ENCODE measurements around the gene SMIM36. TPM values are rescaled to one million over a fixed set of nuclear protein-coding genes. Genes with fewer than 3 reads are reported as not detected.

The SMIM36 gene
- total RNA-seq, result not detected

DNA sequence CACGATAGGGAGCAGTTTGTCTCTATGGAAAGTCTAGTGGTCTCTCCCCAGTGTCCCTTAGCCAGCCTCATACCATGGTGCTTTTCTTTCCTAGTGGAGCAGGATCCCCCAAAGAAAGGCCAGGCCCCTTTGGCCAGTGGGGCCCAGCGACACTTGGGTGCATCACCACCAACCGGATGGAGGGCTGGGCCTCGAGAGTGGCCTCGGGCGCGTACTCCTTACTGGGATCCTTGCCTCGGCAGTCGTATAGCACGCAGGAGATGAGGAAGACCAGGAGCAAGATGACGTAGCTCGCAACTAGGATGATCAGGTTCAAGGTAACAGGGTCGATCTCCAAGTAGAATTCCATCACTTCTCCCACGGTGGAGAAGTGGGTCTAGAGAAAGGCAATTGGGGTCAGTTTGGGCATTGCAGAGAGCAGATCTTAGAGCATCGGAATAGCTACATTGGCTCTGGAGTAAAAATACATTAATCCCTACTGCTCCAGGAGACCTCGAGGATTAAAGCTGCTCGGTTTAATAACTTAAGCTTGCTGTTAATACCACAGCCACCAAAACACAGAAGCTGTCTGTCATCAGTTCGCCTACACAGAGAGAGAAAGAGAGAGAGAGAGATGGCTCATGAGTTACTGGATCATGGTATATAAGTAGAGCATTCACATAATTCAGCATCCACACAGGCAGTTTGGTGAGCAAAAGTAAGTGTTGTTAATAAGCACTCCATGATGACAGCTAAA lies at the start of gene SMIM36:
TSS of gene SMIM36 (minus strand) at position 467 of the 736 bp plus-strand sequence.
- ChIA-PET POLR2A (no interaction called here), CTCF (interaction anchor here (2.1 to 4.6 kb wide), 2 partner anchors 15 to 155 kb away, joined by 8 to 57 read pairs; no protein-coding TSS in a partner anchor)
- DNase-seq, result no peak
- Mint-ChIP-seq H3K4me3 (no peak within 1 kb of the TSS), H3K4me1 (ENCODE audit: low read depth) (no peaks in the 10 kb centered on the region), H3K27ac (no peak within 1 kb of the TSS), H3K9me3 (no peaks in the 10 kb centered on the region), H3K36me3 (ENCODE audit: low read depth) (no peaks in the 10 kb centered on the region), H3K27me3 (peaks cover 5% of the 10 kb centered on the region)
- no peak for ATAC-seq
- TF ChIP-seq, protein P1, sequence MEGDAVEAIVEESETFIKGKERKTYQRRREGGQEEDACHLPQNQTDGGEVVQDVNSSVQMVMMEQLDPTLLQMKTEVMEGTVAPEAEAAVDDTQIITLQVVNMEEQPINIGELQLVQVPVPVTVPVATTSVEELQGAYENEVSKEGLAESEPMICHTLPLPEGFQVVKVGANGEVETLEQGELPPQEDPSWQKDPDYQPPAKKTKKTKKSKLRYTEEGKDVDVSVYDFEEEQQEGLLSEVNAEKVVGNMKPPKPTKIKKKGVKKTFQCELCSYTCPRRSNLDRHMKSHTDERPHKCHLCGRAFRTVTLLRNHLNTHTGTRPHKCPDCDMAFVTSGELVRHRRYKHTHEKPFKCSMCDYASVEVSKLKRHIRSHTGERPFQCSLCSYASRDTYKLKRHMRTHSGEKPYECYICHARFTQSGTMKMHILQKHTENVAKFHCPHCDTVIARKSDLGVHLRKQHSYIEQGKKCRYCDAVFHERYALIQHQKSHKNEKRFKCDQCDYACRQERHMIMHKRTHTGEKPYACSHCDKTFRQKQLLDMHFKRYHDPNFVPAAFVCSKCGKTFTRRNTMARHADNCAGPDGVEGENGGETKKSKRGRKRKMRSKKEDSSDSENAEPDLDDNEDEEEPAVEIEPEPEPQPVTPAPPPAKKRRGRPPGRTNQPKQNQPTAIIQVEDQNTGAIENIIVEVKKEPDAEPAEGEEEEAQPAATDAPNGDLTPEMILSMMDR (IDR thresholded peaks at IDR 0.05), result no peak
- intact Hi-C loops (cut with micrococcal nuclease), result loop anchor here (5.0 to 10.0 kb wide), 3 partner anchors 96 to 516 kb away; no protein-coding TSS in a partner anchor

DNA sequence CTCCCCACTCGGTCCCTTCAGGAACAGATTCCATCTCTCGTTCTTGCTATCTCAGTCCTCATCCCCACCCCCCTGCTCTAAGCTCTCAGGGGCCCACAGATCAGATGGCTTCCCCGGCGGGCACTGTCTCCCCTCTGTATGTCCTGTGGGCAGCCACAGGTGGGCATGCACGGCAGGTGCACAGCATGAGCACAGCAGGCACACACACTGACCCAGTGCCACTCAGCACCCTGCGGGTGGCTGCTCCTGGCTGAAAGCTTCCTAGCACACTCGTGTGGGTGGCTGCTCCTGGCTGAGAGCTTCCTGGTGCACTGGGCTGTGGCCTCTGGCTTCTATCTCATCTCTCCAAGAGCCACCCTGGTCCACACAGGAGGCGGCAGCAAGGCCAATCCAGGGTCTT lies 44.5 kb upstream of the SMIM36 start:
- CTCF ChIA-PET, result no interaction called here
- DNase-seq, result no peak
- Mint-ChIP-seq H3K36me3 (ENCODE audit: low read depth) (no peaks in the 10 kb centered on the region), H3K27me3 (peaks cover 10% of the 10 kb centered on the region), H3K4me1 (ENCODE audit: low read depth) (no peaks in the 10 kb centered on the region), H3K9me3 (no peaks in the 10 kb centered on the region), H3K4me3 (no peak overlapping the region), H3K27ac (no peak overlapping the region)
- TF ChIP-seq, protein P1 (IDR thresholded peaks at IDR 0.05), result no peak
- POLR2A ChIA-PET, result no interaction called here
- no peak for ATAC-seq
- intact Hi-C loops (cut with micrococcal nuclease), result no loop called here

DNA sequence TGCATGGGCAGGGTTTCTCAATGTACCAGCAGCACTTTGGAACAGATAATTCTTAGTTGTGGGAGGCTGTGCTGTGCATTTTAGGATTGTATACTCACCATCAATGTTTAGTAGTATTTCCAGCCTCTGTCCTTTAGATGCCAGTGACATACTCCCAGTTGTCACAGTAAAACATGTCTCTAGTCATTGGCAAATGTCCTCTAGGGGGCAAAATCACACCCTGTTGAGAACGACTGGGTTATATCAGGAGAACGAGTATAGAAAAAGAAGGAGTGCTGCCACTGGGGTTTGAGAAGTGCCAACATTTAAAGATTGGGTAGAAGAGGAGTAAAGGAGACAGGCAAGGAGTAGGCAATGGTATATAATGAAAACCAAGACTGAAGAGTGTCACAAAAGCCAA lies 37.9 kb upstream of the SMIM36 start:
- intact Hi-C loops (cut with micrococcal nuclease), result no loop called here
- Mint-ChIP-seq H3K4me3 (no peak overlapping the region), H3K27ac (no peak overlapping the region), H3K9me3 (no peaks in the 10 kb centered on the region), H3K36me3 (ENCODE audit: low read depth) (no peaks in the 10 kb centered on the region), H3K27me3 (peaks cover 8% of the 10 kb centered on the region), H3K4me1 (ENCODE audit: low read depth) (peaks cover 2% of the 10 kb centered on the region)
- DNase-seq, result no peak
- ChIA-PET POLR2A (no interaction called here), CTCF (interaction anchor here (1.6 kb wide), 1 partner anchor 169 kb away, joined by 6 read pairs; no protein-coding TSS in a partner anchor)
- TF ChIP-seq, protein P1 (IDR thresholded peaks at IDR 0.05), result peak; percentile 23
- ATAC-seq, result no peak

DNA sequence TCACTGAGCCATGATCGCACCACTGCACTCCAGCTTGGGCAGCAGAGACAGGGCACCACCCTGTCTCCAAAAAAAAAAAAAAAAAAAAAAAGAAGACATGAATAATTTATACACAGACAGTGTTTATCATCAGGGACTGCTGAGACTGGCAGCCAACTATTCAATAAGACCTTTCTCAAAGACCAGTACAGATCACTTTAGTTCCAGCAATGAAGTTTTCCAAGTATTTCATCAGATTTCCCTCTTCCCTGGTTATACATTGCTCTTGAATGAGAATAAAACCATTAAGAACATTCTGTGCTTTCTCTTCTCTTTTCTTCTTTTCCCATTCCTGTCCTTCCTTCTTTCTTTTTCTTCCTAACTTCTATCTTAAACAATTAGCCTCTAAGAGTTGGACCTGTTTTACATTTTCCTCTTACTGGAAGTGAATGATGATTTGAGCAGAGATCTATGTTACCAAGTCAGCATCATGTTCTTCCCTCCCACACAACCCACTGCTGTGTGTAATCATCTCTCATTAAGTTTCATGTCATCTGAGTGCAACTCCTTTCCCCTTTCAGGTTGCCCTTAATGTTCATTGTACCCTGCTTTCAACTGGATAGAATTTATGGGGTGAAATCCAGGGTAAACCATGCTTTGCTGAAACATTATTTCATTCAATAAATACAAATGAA lies 35.9 kb upstream of the SMIM36 start:
- Mint-ChIP-seq H3K27ac (no peak overlapping the region), H3K27me3 (peaks cover 12% of the 10 kb centered on the region), H3K4me1 (ENCODE audit: low read depth) (peaks cover 2% of the 10 kb centered on the region), H3K4me3 (no peak overlapping the region), H3K9me3 (no peaks in the 10 kb centered on the region), H3K36me3 (ENCODE audit: low read depth) (no peaks in the 10 kb centered on the region)
- ATAC-seq (no peak), DNase-seq (no peak)
- intact Hi-C loops (cut with micrococcal nuclease), result no loop called here
- TF ChIP-seq, protein P1 (IDR thresholded peaks at IDR 0.05), result no peak
- ChIA-PET CTCF (interaction anchor here (1.5 to 1.8 kb wide), 2 partner anchors 20 to 21 kb away, joined by 8 to 9 read pairs; no protein-coding TSS in a partner anchor), POLR2A (no interaction called here)

DNA sequence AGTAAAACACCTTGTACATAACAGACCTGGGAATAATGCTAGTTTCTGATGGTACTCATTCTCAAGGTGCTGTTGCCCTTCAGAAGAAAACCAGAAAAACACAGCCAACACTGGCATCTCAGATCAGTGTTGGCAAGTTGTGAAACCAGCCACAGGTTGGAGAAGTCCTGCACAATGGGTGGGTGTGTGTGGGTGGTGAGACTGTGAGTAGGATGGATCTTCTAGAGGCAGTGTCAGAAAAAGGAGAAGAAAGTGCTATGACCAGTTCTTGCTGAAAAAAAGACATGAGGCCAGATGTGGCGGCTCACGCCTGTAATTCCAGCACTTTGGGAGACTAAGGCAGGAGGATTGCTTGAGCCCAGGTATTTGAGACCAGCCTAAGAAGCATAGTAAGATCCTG lies 35.2 kb upstream of the SMIM36 start:
- peaks cover 2% of the 10 kb centered on the region for H3K4me1 Mint-ChIP-seq (ENCODE audit: low read depth)
- no peak overlapping the region for H3K27ac Mint-ChIP-seq
- intact Hi-C loops (cut with micrococcal nuclease), result no loop called here
- no peaks in the 10 kb centered on the region for H3K9me3 Mint-ChIP-seq
- ATAC-seq (no peak), DNase-seq (no peak)
- ChIA-PET POLR2A (no interaction called here), CTCF (interaction anchor here (1.8 kb wide), 2 partner anchors 20 to 223 kb away, joined by 4 to 8 read pairs; no protein-coding TSS in a partner anchor)
- peaks cover 12% of the 10 kb centered on the region for H3K27me3 Mint-ChIP-seq
- TF ChIP-seq, protein P1 (IDR thresholded peaks at IDR 0.05), result no peak
- H3K4me3 Mint-ChIP-seq, result no peak overlapping the region
- no peaks in the 10 kb centered on the region for H3K36me3 Mint-ChIP-seq (ENCODE audit: low read depth)

Data from activated CD8-positive, alpha-beta T cell treated with anti-CD3 and anti-CD28 coated beads for 36 hours (primary cell).